ENCODE results near the gene C14orf93.

- TF ChIP-seq, protein P1, sequence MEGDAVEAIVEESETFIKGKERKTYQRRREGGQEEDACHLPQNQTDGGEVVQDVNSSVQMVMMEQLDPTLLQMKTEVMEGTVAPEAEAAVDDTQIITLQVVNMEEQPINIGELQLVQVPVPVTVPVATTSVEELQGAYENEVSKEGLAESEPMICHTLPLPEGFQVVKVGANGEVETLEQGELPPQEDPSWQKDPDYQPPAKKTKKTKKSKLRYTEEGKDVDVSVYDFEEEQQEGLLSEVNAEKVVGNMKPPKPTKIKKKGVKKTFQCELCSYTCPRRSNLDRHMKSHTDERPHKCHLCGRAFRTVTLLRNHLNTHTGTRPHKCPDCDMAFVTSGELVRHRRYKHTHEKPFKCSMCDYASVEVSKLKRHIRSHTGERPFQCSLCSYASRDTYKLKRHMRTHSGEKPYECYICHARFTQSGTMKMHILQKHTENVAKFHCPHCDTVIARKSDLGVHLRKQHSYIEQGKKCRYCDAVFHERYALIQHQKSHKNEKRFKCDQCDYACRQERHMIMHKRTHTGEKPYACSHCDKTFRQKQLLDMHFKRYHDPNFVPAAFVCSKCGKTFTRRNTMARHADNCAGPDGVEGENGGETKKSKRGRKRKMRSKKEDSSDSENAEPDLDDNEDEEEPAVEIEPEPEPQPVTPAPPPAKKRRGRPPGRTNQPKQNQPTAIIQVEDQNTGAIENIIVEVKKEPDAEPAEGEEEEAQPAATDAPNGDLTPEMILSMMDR (conservative IDR thresholded peaks at IDR 0.05; ENCODE audit: low read length) = no peak
- TF ChIP-seq EZH2phosphoT487 (IDR thresholded peaks at IDR 0.05; ENCODE audit: borderline replicate concordance) = no peak
These were observed 15.3 kb upstream of the C14orf93 start for GRCh38 chr14:23025151-23025814.
